OCI-LY3 (cell line): ENCODE results near the gene TAS2R1.

ENCODE experiments used
- H2AFZ ChIP-seq: fragments of 200-600, 300-600 bp; shearing (Covaris generic); 2 replicates; pipeline ENCODE4 v1.6.0; 2014; ENCODE audit warnings: antibody characterized with exemption, low read depth, low read length
- H3K27ac ChIP-seq: fragments of 200-600, 300-600 bp; sonication (generic); 2 replicates; pipeline ENCODE4 v1.5.1; 2014; ENCODE audit warnings: mild to moderate bottlenecking, low read length, moderate library complexity, mixed read lengths
- H3K27me3 ChIP-seq: fragments of 200-600, 300-600 bp; sonication (generic); 2 replicates; pipeline ENCODE4 v1.6.1; 2014; ENCODE audit warnings: low read depth, low read length, mixed read lengths
- H3K36me3 ChIP-seq: fragments of 200-600, 300-600 bp; sonication (generic); replicated peaks from 2 replicates; pipeline ENCODE3; 2014; ENCODE audit warnings: low read depth, low read length, mixed read lengths
- H3K4me1 ChIP-seq: fragments of 300-600, 200-600 bp; sonication (generic); 2 replicates; pipeline ENCODE4 v1.6.1; 2014; ENCODE audit warnings: low read length, mixed read lengths
- H3K4me2 ChIP-seq: fragments of 200-600, 300-600 bp; sonication (generic); 2 replicates; pipeline ENCODE4 v1.6.1; 2014; ENCODE audit warnings: low read length, mixed read lengths
- H3K4me3 ChIP-seq: fragments of 300-600, 200-600 bp; sonication (generic); 2 replicates; pipeline ENCODE4 v1.5.1; 2014; ENCODE audit warnings: antibody characterized with exemption, mild to moderate bottlenecking, low read length, moderate library complexity
- H3K79me2 ChIP-seq: fragments of 300-600, 200-600 bp; shearing (Covaris generic); 2 replicates; pipeline ENCODE4 v1.6.1; 2014; ENCODE audit warnings: mild to moderate bottlenecking, low read length, mixed read lengths
- H3K9ac ChIP-seq: fragments of 300-600, 200-600 bp; shearing (Covaris generic); 2 replicates; pipeline ENCODE4 v1.6.0; 2014; ENCODE audit warnings: mild to moderate bottlenecking, low read length, moderate library complexity
- H3K9me3 ChIP-seq: fragments of 200-600, 300-600 bp; shearing (Covaris generic); 2 replicates; pipeline ENCODE4 v1.6.1; 2014; ENCODE audit warnings: low read length, mixed read lengths; ENCODE audit not compliant: insufficient read depth
- H4K20me1 ChIP-seq: fragments of 200-600, 300-600 bp; sonication (generic); 2 replicates; pipeline ENCODE4 v1.6.1; 2016; ENCODE audit warnings: low read length, mixed read lengths; ENCODE audit not compliant: insufficient read depth
- EZH2phosphoT487 ChIP-seq: fragments of 200-600 bp; shearing (Covaris generic); IDR thresholded peaks from 2 replicates; pipeline ENCODE4 v1.6.1; 2018; ENCODE audit warnings: antibody characterized with exemption, mixed run types, low read depth
- TF ChIP-seq, protein P1 (sequence below): fragments of 200-600, 300-600 bp; sonication (generic); IDR thresholded peaks from 2 replicates; pipeline ENCODE4 v1.5.1; 2014; ENCODE audit warnings: antibody characterized with exemption, low read length, low read depth

Gene TAS2R1

DNA sequence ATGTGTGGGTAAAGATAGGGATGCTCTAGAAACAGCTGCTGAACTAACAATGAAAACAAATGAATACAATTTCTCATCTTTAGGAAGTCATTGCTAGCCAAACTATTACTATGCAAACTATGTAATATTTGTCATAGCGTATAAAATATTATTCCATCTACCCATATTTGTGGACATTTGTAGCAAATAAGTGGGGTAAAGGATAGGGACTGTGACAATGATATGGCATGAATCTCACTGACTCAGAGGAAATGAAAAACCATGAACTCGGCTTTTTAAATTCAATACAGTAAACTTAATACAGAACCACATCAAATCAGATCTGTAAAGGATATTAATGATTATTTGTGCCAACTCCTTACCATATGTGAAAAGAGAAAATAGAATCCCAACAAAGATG is 16.7 kb upstream of the TAS2R1 start:
- Histone ChIP-seq H2AFZ (no peak overlapping the region), H3K9me3 (no peaks in the 10 kb centered on the region), H4K20me1 (no peaks in the 10 kb centered on the region), H3K9ac (no peak overlapping the region), H3K4me1 (no peaks in the 10 kb centered on the region), H3K27ac (no peak overlapping the region), H3K4me3 (no peak overlapping the region), H3K36me3 (no peaks in the 10 kb centered on the region), H3K27me3 (no peaks in the 10 kb centered on the region), H3K79me2 (no peaks in the 10 kb centered on the region), H3K4me2 (no peak overlapping the region)
- TF ChIP-seq EZH2phosphoT487 = no peak
- TF ChIP-seq, protein P1, sequence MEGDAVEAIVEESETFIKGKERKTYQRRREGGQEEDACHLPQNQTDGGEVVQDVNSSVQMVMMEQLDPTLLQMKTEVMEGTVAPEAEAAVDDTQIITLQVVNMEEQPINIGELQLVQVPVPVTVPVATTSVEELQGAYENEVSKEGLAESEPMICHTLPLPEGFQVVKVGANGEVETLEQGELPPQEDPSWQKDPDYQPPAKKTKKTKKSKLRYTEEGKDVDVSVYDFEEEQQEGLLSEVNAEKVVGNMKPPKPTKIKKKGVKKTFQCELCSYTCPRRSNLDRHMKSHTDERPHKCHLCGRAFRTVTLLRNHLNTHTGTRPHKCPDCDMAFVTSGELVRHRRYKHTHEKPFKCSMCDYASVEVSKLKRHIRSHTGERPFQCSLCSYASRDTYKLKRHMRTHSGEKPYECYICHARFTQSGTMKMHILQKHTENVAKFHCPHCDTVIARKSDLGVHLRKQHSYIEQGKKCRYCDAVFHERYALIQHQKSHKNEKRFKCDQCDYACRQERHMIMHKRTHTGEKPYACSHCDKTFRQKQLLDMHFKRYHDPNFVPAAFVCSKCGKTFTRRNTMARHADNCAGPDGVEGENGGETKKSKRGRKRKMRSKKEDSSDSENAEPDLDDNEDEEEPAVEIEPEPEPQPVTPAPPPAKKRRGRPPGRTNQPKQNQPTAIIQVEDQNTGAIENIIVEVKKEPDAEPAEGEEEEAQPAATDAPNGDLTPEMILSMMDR = no peak

DNA sequence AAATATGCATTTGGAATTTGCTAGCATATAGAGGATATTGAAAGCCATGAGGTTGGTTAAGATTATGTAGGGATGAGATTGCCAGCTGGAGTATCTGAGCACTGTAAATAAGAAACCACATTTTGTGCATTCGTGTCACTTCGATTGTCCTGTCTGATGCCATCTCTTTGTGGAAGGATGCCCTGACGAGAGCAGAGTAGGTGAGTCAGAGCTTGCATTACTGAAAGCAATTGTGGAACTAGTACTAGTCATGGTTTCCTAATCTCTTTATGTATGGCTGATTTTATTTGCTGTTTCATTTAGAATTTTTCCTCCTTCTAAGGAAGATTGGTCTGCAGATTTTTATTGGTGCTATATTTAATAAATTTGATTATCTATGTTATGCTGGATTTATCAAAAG is 14.5 kb upstream of the TAS2R1 start:
- Histone ChIP-seq H3K9me3 (no peaks in the 10 kb centered on the region), H3K4me2 (no peak overlapping the region), H3K4me1 (no peaks in the 10 kb centered on the region), H3K79me2 (no peaks in the 10 kb centered on the region), H2AFZ (no peak overlapping the region), H3K27me3 (no peaks in the 10 kb centered on the region), H3K27ac (no peak overlapping the region), H3K4me3 (no peak overlapping the region), H3K36me3 (no peaks in the 10 kb centered on the region), H3K9ac (no peak overlapping the region), H4K20me1 (no peaks in the 10 kb centered on the region)
- TF ChIP-seq EZH2phosphoT487 = no peak
- TF ChIP-seq, protein P1 = no peak

DNA sequence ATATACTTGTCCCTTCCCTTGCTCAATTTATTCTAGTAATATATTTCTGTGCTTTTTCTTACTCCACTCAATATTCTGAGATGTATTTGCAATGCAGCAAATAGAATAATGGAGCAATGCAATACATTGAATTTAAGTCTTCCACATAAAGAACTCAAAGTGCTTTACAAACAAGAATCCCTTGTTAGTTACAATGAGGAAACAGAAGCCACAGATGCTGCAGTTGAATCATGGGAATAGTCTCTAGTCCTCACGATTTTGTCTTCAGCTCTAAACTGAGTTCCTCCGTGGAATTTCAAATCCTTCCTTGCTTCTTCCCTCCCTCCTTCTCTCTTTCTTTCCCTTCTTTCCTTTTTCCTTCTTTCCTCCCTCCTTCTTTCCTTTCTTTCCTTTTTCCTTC is 12.5 kb upstream of the TAS2R1 start:
- Histone ChIP-seq H3K36me3 (no peaks in the 10 kb centered on the region), H3K27me3 (no peaks in the 10 kb centered on the region), H4K20me1 (no peaks in the 10 kb centered on the region), H2AFZ (no peak overlapping the region), H3K4me2 (no peak overlapping the region), H3K9ac (no peak overlapping the region), H3K79me2 (no peaks in the 10 kb centered on the region), H3K4me1 (no peaks in the 10 kb centered on the region), H3K9me3 (no peaks in the 10 kb centered on the region), H3K27ac (no peak overlapping the region), H3K4me3 (no peak overlapping the region)
- TF ChIP-seq, protein P1 = no peak
- no peak for TF ChIP-seq EZH2phosphoT487

DNA sequence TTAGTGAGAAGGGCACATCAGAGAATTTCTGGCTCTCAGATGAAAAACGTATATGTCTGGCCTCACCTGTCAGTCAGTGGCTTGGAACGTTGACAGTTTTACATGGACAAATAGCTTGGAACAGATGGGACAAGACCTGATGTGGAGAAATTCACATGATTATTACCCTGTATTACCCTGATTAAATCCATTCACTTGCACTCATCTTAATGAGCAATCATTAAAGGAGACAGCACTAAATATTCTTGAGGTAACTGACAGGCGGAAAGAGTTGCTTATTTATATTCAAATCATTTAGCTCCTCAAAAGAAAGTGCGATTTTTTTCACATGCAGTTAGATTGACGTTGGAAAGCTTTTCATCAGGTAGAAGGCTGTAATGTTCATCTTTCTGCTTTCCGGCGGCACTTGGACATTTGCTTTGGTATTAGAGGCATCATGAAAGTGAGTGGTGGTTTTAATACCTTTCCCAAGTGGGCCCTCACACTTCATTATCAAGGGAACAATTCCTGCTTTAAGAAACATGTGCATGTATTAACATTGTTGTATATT is 11.7 kb upstream of the TAS2R1 start:
- no peaks in the 10 kb centered on the region for H3K27me3 ChIP-seq
- H3K4me2 ChIP-seq = no peak overlapping the region
- no peak overlapping the region for H2AFZ ChIP-seq
- H3K79me2 ChIP-seq = no peaks in the 10 kb centered on the region
- no peaks in the 10 kb centered on the region for H4K20me1 ChIP-seq
- no peak overlapping the region for H3K9ac ChIP-seq
- H3K9me3 ChIP-seq = no peaks in the 10 kb centered on the region
- TF ChIP-seq EZH2phosphoT487 = no peak
- TF ChIP-seq, protein P1 = no peak
- no peaks in the 10 kb centered on the region for H3K4me1 ChIP-seq
- no peak overlapping the region for H3K4me3 ChIP-seq
- no peak overlapping the region for H3K27ac ChIP-seq
- H3K36me3 ChIP-seq = no peaks in the 10 kb centered on the region
